ENCODE results near the gene COL23A1. TPM values are rescaled to one million over a fixed set of nuclear protein-coding genes. Genes with fewer than 3 reads are reported as not detected.

COL23A1 gene
- polyA plus RNA-seq, 2 of the 4 experiments (the other 2 are of a cell fraction), result not detected

GRCh38 chr5:178627259-178627598 lies 37.0 kb upstream of the COL23A1 start:
- POLR2A ChIA-PET, result no interaction called here
- FAIRE-seq, result no peak
- Histone ChIP-seq H3K4me1 (peaks cover 14% of the 10 kb centered on the region), H3K4me2 (peak overlapping the region; percentile 60), H3K27ac (peak overlapping the region; percentile 95), H3K9me3 (peaks cover 26% of the 10 kb centered on the region), H3K4me3 (peak overlapping the region; percentile 82)
- WGBS (ENCODE audit: missing lambda C conversion rate), result 29% methylated on average over 5 of the region's 20 CpGs
- CTCF ChIA-PET, result interaction anchor here (1.5 kb wide), 1 partner anchor 22 kb away, joined by 3 read pairs; no protein-coding TSS in a partner anchor
- TF ChIP-seq ZFP36 (IDR thresholded peaks at IDR 0.05; ENCODE audit: borderline replicate concordance, partially characterized antibody) (no peak), PHF8 (IDR thresholded peaks at IDR 0.05; ENCODE audit: borderline replicate concordance, low read depth) (peak; percentile 28; the same call in 1 of the 2 replicates), MAX (IDR thresholded peaks at IDR 0.05) (peak; percentile 16; the same call in 1 of the 2 replicates), KDM1A (IDR thresholded peaks at IDR 0.05; ENCODE audit: low read depth) (peak; percentile 58; the same call in 1 of the 2 replicates), MYC (IDR thresholded peaks at IDR 0.05; ENCODE audit: borderline replicate concordance, low read length) (no peak), E2F6 (IDR thresholded peaks at IDR 0.05; ENCODE audit: borderline replicate concordance, low read depth) (0 out of 2 replicates have a peak, but pooled peaks have one; percentile 22)
- no peak for DNase-seq (ENCODE audit: low read depth in 1 of 2, low spot score in 1 of 2)
- ATAC-seq, result peak in 1 of 2 experiments; percentile 68; a peak in 2 of 6 replicates

- Histone ChIP-seq H3K27ac (peak within 1 kb of the TSS; percentile 95), H3K4me3 (peak within 1 kb of the TSS; percentile 82), H3K4me2 (peak within 1 kb of the TSS; percentile 77), H3K4me1 (peaks cover 14% of the 10 kb centered on the region), H3K9me3 (peaks cover 22% of the 10 kb centered on the region)
- TF ChIP-seq USF2 (IDR thresholded peaks at IDR 0.05), result peak; percentile 80
- peak; percentile 20; the same call in 1 of the 2 replicates for TF ChIP-seq REST (IDR thresholded peaks at IDR 0.05)
- peak; percentile 55; the same call in 1 of the 2 replicates for TF ChIP-seq HMGXB4 (CRISPR knock-in tag; IDR thresholded peaks at IDR 0.05; ENCODE audit: borderline replicate concordance)
- TF ChIP-seq HDAC2 (IDR thresholded peaks at IDR 0.05), result no peak
- TF ChIP-seq MAX (IDR thresholded peaks at IDR 0.05), result peak; percentile 5; the same call in 1 of the 2 replicates
- TF ChIP-seq JUN (IDR thresholded peaks at IDR 0.05), result peak; percentile 63 to 64; a peak in 3 of 5 replicates
- TF ChIP-seq KDM5A (IDR thresholded peaks at IDR 0.05), result 0 out of 2 replicates have a peak, but pooled peaks have one; percentile 39
- TF ChIP-seq TP53 (CRISPR knock-in tag; IDR thresholded peaks at IDR 0.05), result no peak
- no peak for TF ChIP-seq E2F6 (IDR thresholded peaks at IDR 0.05; ENCODE audit: borderline replicate concordance, low read depth)
- TF ChIP-seq BCL3 (IDR thresholded peaks at IDR 0.05), result peak; percentile 69; the same call in 1 of the 3 replicates
- TF ChIP-seq CHD4 (IDR thresholded peaks at IDR 0.05; ENCODE audit: borderline replicate concordance), result no peak
- no peak for TF ChIP-seq RFX5 (IDR thresholded peaks at IDR 0.05)
- TF ChIP-seq POLR2A (IDR thresholded peaks at IDR 0.05; ENCODE audit: low read length), result peak; percentile 88
- peak; percentile 80 for TF ChIP-seq PHF8 (IDR thresholded peaks at IDR 0.05; ENCODE audit: borderline replicate concordance, low read depth)
- DNase-seq (ENCODE audit: low read depth in 1 of 2, low spot score in 1 of 2) (peak; percentile 88 to 96), ATAC-seq (peak; percentile 91 to 93), FAIRE-seq (no peak)
- WGBS (ENCODE audit: missing lambda C conversion rate), result 0% methylated on average over 19 of the region's 79 CpGs
- CTCF ChIA-PET, result interaction anchor here (1.5 kb wide), 1 partner anchor 21 kb away, joined by 3 read pairs; no protein-coding TSS in a partner anchor
- POLR2A ChIA-PET, result interaction anchor here (1.7 kb wide), 1 partner anchor 26 kb away, joined by 3 read pairs; no protein-coding TSS in a partner anchor
Observed at GRCh38 chr5:178626484-178627258, 36.5 kb upstream of the COL23A1 start, which contains the start of gene CLK4. Gene CLK4, minus strand, starts transcription at chr5:178627050. Its CDS starts 3,634 bp downstream, at chr5:178623416.

Measured in A549 (cell line).